ENCODE results near the gene CPEB4. TPM values are rescaled to one million over a fixed set of nuclear protein-coding genes. Genes with fewer than 3 reads are reported as not detected.

Gene CPEB4
- total RNA-seq, 4 donors from 2014 or later, result 97.8 to 109 (median 102) TPM

- in situ Hi-C loops (cut with MboI; ENCODE audit: low sequenced_read_pairs in 4 of 4), result no loop called here
- H3K4me1 ChIP-seq, result peaks cover 44 to 54% of the 10 kb centered on the region in 2 donors
- H3K4me3 ChIP-seq, result no peak overlapping the region
- TF ChIP-seq CTCF (IDR thresholded peaks at IDR 0.05 in 4 of 5, conservative IDR thresholded peaks at IDR 0.05 in 1 of 5), result no peak
- TF ChIP-seq POLR2A (IDR thresholded peaks at IDR 0.05), result no peak
- ATAC-seq (peak; percentile 53 to 62), DNase-seq (no peak)
- intact Hi-C loops (cut with DNase I; ENCODE audit: low total_unique reads), result no loop called here
- peaks cover 0 to 35% of the 10 kb centered on the region in 2 donors for H3K36me3 ChIP-seq
- no peaks in the 10 kb centered on the region for H3K27me3 ChIP-seq
- H3K9me3 ChIP-seq, result no peaks in the 10 kb centered on the region
- H3K27ac ChIP-seq, result peak overlapping the region; percentile 67 to 94 (median 70)
These were observed 56.4 kb downstream of the CPEB4 start for GRCh38 chr5:173944511-173944910.

GRCh38 chr5:173945160-173945559 is 57.0 kb downstream of the CPEB4 start:
- Histone ChIP-seq H3K27me3 (no peaks in the 10 kb centered on the region), H3K4me3 (no peak overlapping the region), H3K27ac (peak overlapping the region; percentile 67 to 94 (median 70)), H3K36me3 (peaks cover 0 to 41% of the 10 kb centered on the region in 2 donors), H3K4me1 (peaks cover 38 to 47% of the 10 kb centered on the region in 2 donors), H3K9me3 (no peaks in the 10 kb centered on the region)
- no peak for DNase-seq
- no peak for ATAC-seq
- no peak for TF ChIP-seq CTCF (IDR thresholded peaks at IDR 0.05 in 4 of 5, conservative IDR thresholded peaks at IDR 0.05 in 1 of 5)
- no peak for TF ChIP-seq POLR2A (IDR thresholded peaks at IDR 0.05)
- in situ Hi-C loops (cut with MboI; ENCODE audit: low sequenced_read_pairs in 4 of 4), result no loop called here
- intact Hi-C loops (cut with DNase I; ENCODE audit: low total_unique reads), result no loop called here

GRCh38 chr5:173946323-173946722 is 58.2 kb downstream of the CPEB4 start:
- in situ Hi-C loops (cut with MboI; ENCODE audit: low sequenced_read_pairs in 4 of 4) (no loop called here), intact Hi-C loops (cut with DNase I; ENCODE audit: low total_unique reads) (no loop called here)
- no peak for ATAC-seq
- no peak overlapping the region for H3K4me3 ChIP-seq
- peaks cover 35 to 36% of the 10 kb centered on the region in 2 donors for H3K4me1 ChIP-seq
- no peak for TF ChIP-seq CTCF (IDR thresholded peaks at IDR 0.05 in 4 of 5, conservative IDR thresholded peaks at IDR 0.05 in 1 of 5)
- DNase-seq, result no peak
- peak overlapping the region in 3 of 4 donors; percentile 36 to 94 (median 69) for H3K27ac ChIP-seq
- no peaks in the 10 kb centered on the region for H3K9me3 ChIP-seq
- H3K36me3 ChIP-seq, result peaks cover 0 to 53% of the 10 kb centered on the region in 2 donors
- no peaks in the 10 kb centered on the region for H3K27me3 ChIP-seq

GRCh38 chr5:173950829-173951228 is 62.7 kb downstream of the CPEB4 start:
- ATAC-seq, result no peak
- DNase-seq, result no peak
- H3K27ac ChIP-seq, result peak overlapping the region in 2 of 4 donors; percentile 21 to 85
- H3K36me3 ChIP-seq, result peaks cover 3 to 79% of the 10 kb centered on the region in 2 donors
- no peaks in the 10 kb centered on the region for H3K9me3 ChIP-seq
- H3K27me3 ChIP-seq, result no peaks in the 10 kb centered on the region
- in situ Hi-C loops (cut with MboI; ENCODE audit: low sequenced_read_pairs in 4 of 4) (loop anchor here in 2 of 4 donors (25.0 kb wide), 1 partner anchor 189 kb away; no protein-coding TSS in a partner anchor), intact Hi-C loops (cut with DNase I; ENCODE audit: low total_unique reads) (no loop called here)
- peaks cover 20 to 34% of the 10 kb centered on the region in 2 donors for H3K4me1 ChIP-seq
- H3K4me3 ChIP-seq, result no peak overlapping the region
- TF ChIP-seq CTCF (IDR thresholded peaks at IDR 0.05 in 4 of 5, conservative IDR thresholded peaks at IDR 0.05 in 1 of 5) (no peak), POLR2A (IDR thresholded peaks at IDR 0.05) (no peak)
